Islet of Langerhans (tissue), 1 donor: Measurements from ENCODE around the gene CDKAL1.
A peak's percentile ranks its signal among the peaks of the same experiment; 100 is the strongest.

Source experiments
- FAIRE-seq: peaks from one replicate; lab custom pipeline; 2011; peaks lifted over from hg19 to GRCh38; lab: Jason Lieb, UNC

CDKAL1 gene

GRCh38 chr6:20927130-20927860 is 393.0 kb downstream of the CDKAL1 start:
- FAIRE-seq: no peak

- no peak for FAIRE-seq
These were observed 395.0 kb downstream of the CDKAL1 start for GRCh38 chr6:20929283-20929682.

GRCh38 chr6:20931093-20931492 is 396.8 kb downstream of the CDKAL1 start:
- no peak for FAIRE-seq

- no peak for FAIRE-seq
These were observed 397.5 kb downstream of the CDKAL1 start for GRCh38 chr6:20931772-20932171.

GRCh38 chr6:20932284-20932683 is 398.0 kb downstream of the CDKAL1 start:
- no peak for FAIRE-seq

- FAIRE-seq: peak; percentile 13
These were observed 399.0 kb downstream of the CDKAL1 start for GRCh38 chr6:20933057-20933788.

GRCh38 chr6:20936949-20937348 is 402.7 kb downstream of the CDKAL1 start:
- no peak for FAIRE-seq

GRCh38 chr6:20939161-20939775 is 405.0 kb downstream of the CDKAL1 start:
- FAIRE-seq: no peak

GRCh38 chr6:20943040-20943627 is 408.9 kb downstream of the CDKAL1 start:
- FAIRE-seq: no peak

- no peak for FAIRE-seq
These were observed 409.7 kb downstream of the CDKAL1 start for GRCh38 chr6:20943922-20944321.

GRCh38 chr6:20946022-20946421 is 411.8 kb downstream of the CDKAL1 start:
- no peak for FAIRE-seq

GRCh38 chr6:20946890-20947289 is 412.6 kb downstream of the CDKAL1 start:
- no peak for FAIRE-seq

- FAIRE-seq: no peak
These were observed 413.7 kb downstream of the CDKAL1 start for GRCh38 chr6:20947977-20948376.

- no peak for FAIRE-seq
These were observed 414.3 kb downstream of the CDKAL1 start for GRCh38 chr6:20948556-20948955.

- no peak for FAIRE-seq
These were observed 414.9 kb downstream of the CDKAL1 start for GRCh38 chr6:20949138-20949537.

- no peak for FAIRE-seq
These were observed 418.6 kb downstream of the CDKAL1 start for GRCh38 chr6:20952699-20953474.

GRCh38 chr6:20954315-20954714 is 420.1 kb downstream of the CDKAL1 start:
- FAIRE-seq: peak; percentile 85

GRCh38 chr6:20955131-20955530 is 420.9 kb downstream of the CDKAL1 start:
- no peak for FAIRE-seq

- no peak for FAIRE-seq
These were observed 421.5 kb downstream of the CDKAL1 start for GRCh38 chr6:20955751-20956150.

GRCh38 chr6:20960067-20960466 is 425.8 kb downstream of the CDKAL1 start:
- no peak for FAIRE-seq

GRCh38 chr6:20965276-20965675 is 431.0 kb downstream of the CDKAL1 start:
- FAIRE-seq: no peak

- FAIRE-seq: no peak
These were observed 431.7 kb downstream of the CDKAL1 start for GRCh38 chr6:20965915-20966314.
